ENCODE measurements around the gene REEP1.
"Not testable (repeated sequence)": the region's sequence is repeated elsewhere in the genome, so short reads cannot be mapped to it uniquely, and the experiment has no call there.

REEP1 gene

GRCh38 chr2:86347401-86347800, 10.0 kb upstream of the REEP1 start:
- no peaks in the 10 kb centered on the region for H3K36me3 ChIP-seq (ENCODE audit: control insufficient read depth, insufficient read depth, low read length)
- H3K27me3 ChIP-seq (ENCODE audit: control insufficient read depth, insufficient read depth, low read length), result no peaks in the 10 kb centered on the region
- H3K9me3 ChIP-seq (ENCODE audit: control insufficient read depth, insufficient read depth, low read length), result no peaks in the 10 kb centered on the region
- no peaks in the 10 kb centered on the region for H3K4me1 ChIP-seq (ENCODE audit: control insufficient read depth, insufficient read depth, low read length)
- no peak overlapping the region for H3K27ac ChIP-seq (ENCODE audit: low read depth, low read length)
- no peak overlapping the region for H3K4me3 ChIP-seq (ENCODE audit: low read depth, low read length)
- no peak overlapping the region for H3K9ac ChIP-seq (ENCODE audit: low read depth, low read length)

GRCh38 chr2:86345783-86346370, 8.5 kb upstream of the REEP1 start:
- not testable (repeated sequence) for H3K4me1 ChIP-seq (ENCODE audit: control insufficient read depth, insufficient read depth, low read length); H3K36me3 ChIP-seq (ENCODE audit: control insufficient read depth, insufficient read depth, low read length); H3K27me3 ChIP-seq (ENCODE audit: control insufficient read depth, insufficient read depth, low read length); H3K27ac ChIP-seq (ENCODE audit: low read depth, low read length); H3K4me3 ChIP-seq (ENCODE audit: low read depth, low read length); H3K9me3 ChIP-seq (ENCODE audit: control insufficient read depth, insufficient read depth, low read length); H3K9ac ChIP-seq (ENCODE audit: low read depth, low read length)

- Histone ChIP-seq H3K9me3 (ENCODE audit: control insufficient read depth, insufficient read depth, low read length) (no peaks in the 10 kb centered on the region), H3K4me3 (ENCODE audit: low read depth, low read length) (no peak overlapping the region), H3K9ac (ENCODE audit: low read depth, low read length) (no peak overlapping the region), H3K27ac (ENCODE audit: low read depth, low read length) (no peak overlapping the region), H3K36me3 (ENCODE audit: control insufficient read depth, insufficient read depth, low read length) (no peaks in the 10 kb centered on the region), H3K4me1 (ENCODE audit: control insufficient read depth, insufficient read depth, low read length) (no peaks in the 10 kb centered on the region), H3K27me3 (ENCODE audit: control insufficient read depth, insufficient read depth, low read length) (peaks cover 20% of the 10 kb centered on the region)
These were observed 7.0 kb upstream of the REEP1 start for GRCh38 chr2:86344404-86344803.

- no peaks in the 10 kb centered on the region for H3K9me3 ChIP-seq (ENCODE audit: control insufficient read depth, insufficient read depth, low read length)
- peaks cover 4% of the 10 kb centered on the region; the same call in 1 of the 2 replicates for H3K4me1 ChIP-seq (ENCODE audit: control insufficient read depth, insufficient read depth, low read length)
- H3K4me3 ChIP-seq (ENCODE audit: low read depth, low read length), result no peak overlapping the region
- H3K27me3 ChIP-seq (ENCODE audit: control insufficient read depth, insufficient read depth, low read length), result peaks cover 39% of the 10 kb centered on the region
- no peak overlapping the region for H3K27ac ChIP-seq (ENCODE audit: low read depth, low read length)
- H3K9ac ChIP-seq (ENCODE audit: low read depth, low read length), result no peak overlapping the region
- no peaks in the 10 kb centered on the region for H3K36me3 ChIP-seq (ENCODE audit: control insufficient read depth, insufficient read depth, low read length)
These were observed 5.1 kb upstream of the REEP1 start for GRCh38 chr2:86342488-86342887.

- Histone ChIP-seq H3K9ac (ENCODE audit: low read depth, low read length) (no peak overlapping the region), H3K9me3 (ENCODE audit: control insufficient read depth, insufficient read depth, low read length) (no peaks in the 10 kb centered on the region), H3K4me3 (ENCODE audit: low read depth, low read length) (no peak overlapping the region), H3K27ac (ENCODE audit: low read depth, low read length) (no peak overlapping the region), H3K36me3 (ENCODE audit: control insufficient read depth, insufficient read depth, low read length) (no peaks in the 10 kb centered on the region), H3K4me1 (ENCODE audit: control insufficient read depth, insufficient read depth, low read length) (peaks cover 4% of the 10 kb centered on the region; the same call in 1 of the 2 replicates), H3K27me3 (ENCODE audit: control insufficient read depth, insufficient read depth, low read length) (peaks cover 45% of the 10 kb centered on the region)
These were observed 4.0 kb upstream of the REEP1 start for GRCh38 chr2:86341470-86341869.

- Histone ChIP-seq H3K4me1 (ENCODE audit: control insufficient read depth, insufficient read depth, low read length) (peaks cover 7% of the 10 kb centered on the region; the same call in 1 of the 2 replicates), H3K4me3 (ENCODE audit: low read depth, low read length) (no peak overlapping the region), H3K27me3 (ENCODE audit: control insufficient read depth, insufficient read depth, low read length) (peaks cover 70% of the 10 kb centered on the region), H3K9me3 (ENCODE audit: control insufficient read depth, insufficient read depth, low read length) (no peaks in the 10 kb centered on the region), H3K36me3 (ENCODE audit: control insufficient read depth, insufficient read depth, low read length) (no peaks in the 10 kb centered on the region), H3K9ac (ENCODE audit: low read depth, low read length) (no peak overlapping the region), H3K27ac (ENCODE audit: low read depth, low read length) (no peak overlapping the region)
These were observed 1.4 kb upstream of the REEP1 start for GRCh38 chr2:86338778-86339295.

GRCh38 chr2:86336675-86337243, 667 bp downstream of the REEP1 start:
- no peak overlapping the region for H3K27ac ChIP-seq (ENCODE audit: low read depth, low read length)
- H3K36me3 ChIP-seq (ENCODE audit: control insufficient read depth, insufficient read depth, low read length), result no peaks in the 10 kb centered on the region
- no peak overlapping the region for H3K9ac ChIP-seq (ENCODE audit: low read depth, low read length)
- no peaks in the 10 kb centered on the region for H3K9me3 ChIP-seq (ENCODE audit: control insufficient read depth, insufficient read depth, low read length)
- H3K4me1 ChIP-seq (ENCODE audit: control insufficient read depth, insufficient read depth, low read length), result peaks cover 7% of the 10 kb centered on the region; the same call in 1 of the 2 replicates
- peaks cover 73% of the 10 kb centered on the region for H3K27me3 ChIP-seq (ENCODE audit: control insufficient read depth, insufficient read depth, low read length)
- peak overlapping the region; percentile 64 for H3K4me3 ChIP-seq (ENCODE audit: low read depth, low read length)

- H3K4me1 ChIP-seq (ENCODE audit: control insufficient read depth, insufficient read depth, low read length), result peaks cover 7% of the 10 kb centered on the region; the same call in 1 of the 2 replicates
- H3K9ac ChIP-seq (ENCODE audit: low read depth, low read length), result no peak overlapping the region
- peak overlapping the region; percentile 64 for H3K4me3 ChIP-seq (ENCODE audit: low read depth, low read length)
- no peaks in the 10 kb centered on the region for H3K36me3 ChIP-seq (ENCODE audit: control insufficient read depth, insufficient read depth, low read length)
- no peaks in the 10 kb centered on the region for H3K9me3 ChIP-seq (ENCODE audit: control insufficient read depth, insufficient read depth, low read length)
- H3K27ac ChIP-seq (ENCODE audit: low read depth, low read length), result no peak overlapping the region
- H3K27me3 ChIP-seq (ENCODE audit: control insufficient read depth, insufficient read depth, low read length), result peaks cover 69% of the 10 kb centered on the region
These were observed 1.4 kb downstream of the REEP1 start for GRCh38 chr2:86335865-86336674.

GRCh38 chr2:86333378-86333777, 4.0 kb downstream of the REEP1 start:
- H3K4me3 ChIP-seq (ENCODE audit: low read depth, low read length), result no peak overlapping the region
- peaks cover 7% of the 10 kb centered on the region; the same call in 1 of the 2 replicates for H3K4me1 ChIP-seq (ENCODE audit: control insufficient read depth, insufficient read depth, low read length)
- H3K36me3 ChIP-seq (ENCODE audit: control insufficient read depth, insufficient read depth, low read length), result no peaks in the 10 kb centered on the region
- H3K9ac ChIP-seq (ENCODE audit: low read depth, low read length), result no peak overlapping the region
- H3K27me3 ChIP-seq (ENCODE audit: control insufficient read depth, insufficient read depth, low read length), result peaks cover 43% of the 10 kb centered on the region
- H3K9me3 ChIP-seq (ENCODE audit: control insufficient read depth, insufficient read depth, low read length), result no peaks in the 10 kb centered on the region
- H3K27ac ChIP-seq (ENCODE audit: low read depth, low read length), result no peak overlapping the region

- Histone ChIP-seq H3K27me3 (ENCODE audit: control insufficient read depth, insufficient read depth, low read length) (peaks cover 36% of the 10 kb centered on the region), H3K9me3 (ENCODE audit: control insufficient read depth, insufficient read depth, low read length) (no peaks in the 10 kb centered on the region), H3K36me3 (ENCODE audit: control insufficient read depth, insufficient read depth, low read length) (no peaks in the 10 kb centered on the region), H3K9ac (ENCODE audit: low read depth, low read length) (no peak overlapping the region), H3K4me3 (ENCODE audit: low read depth, low read length) (no peak overlapping the region), H3K4me1 (ENCODE audit: control insufficient read depth, insufficient read depth, low read length) (0 out of 2 replicates have a peak, but pooled peaks cover 3% of the 10 kb centered on the region), H3K27ac (ENCODE audit: low read depth, low read length) (no peak overlapping the region)
These were observed 4.8 kb downstream of the REEP1 start for GRCh38 chr2:86332654-86333053.

GRCh38 chr2:86331384-86331783, 6.0 kb downstream of the REEP1 start:
- Histone ChIP-seq H3K4me1 (ENCODE audit: control insufficient read depth, insufficient read depth, low read length) (0 out of 2 replicates have a peak, but pooled peaks cover 3% of the 10 kb centered on the region), H3K36me3 (ENCODE audit: control insufficient read depth, insufficient read depth, low read length) (no peaks in the 10 kb centered on the region), H3K27me3 (ENCODE audit: control insufficient read depth, insufficient read depth, low read length) (peaks cover 28% of the 10 kb centered on the region), H3K4me3 (ENCODE audit: low read depth, low read length) (no peak overlapping the region), H3K9me3 (ENCODE audit: control insufficient read depth, insufficient read depth, low read length) (no peaks in the 10 kb centered on the region), H3K27ac (ENCODE audit: low read depth, low read length) (no peak overlapping the region), H3K9ac (ENCODE audit: low read depth, low read length) (no peak overlapping the region)

Data from HUES48 (cell line).